ENCODE data around the gene GATB.

The GATB gene

DNA sequence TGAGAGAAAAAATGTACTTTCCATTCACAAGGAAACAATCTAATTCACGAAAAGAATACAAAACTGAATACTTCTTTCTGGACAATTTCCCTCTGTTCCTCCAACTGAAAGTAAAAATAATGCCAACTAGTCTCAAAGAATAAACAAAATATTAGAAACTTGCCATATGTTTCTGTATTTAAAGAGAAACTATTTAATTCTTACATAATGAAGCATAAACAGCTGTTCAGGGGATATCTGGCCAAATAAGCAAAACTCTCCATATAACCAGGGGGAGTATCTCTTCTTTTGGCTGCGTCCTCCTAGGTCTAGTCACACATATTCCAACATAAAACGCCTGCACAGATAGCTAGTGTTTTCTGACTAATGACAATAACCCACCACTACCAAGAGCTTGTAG, 805 bp downstream of the GATB start:
- H3K4me3 ChIP-seq (ENCODE audit: control insufficient read depth, low read depth, low read length): peak overlapping the region; percentile 85
- peak; percentile 8 for DNase-seq (ENCODE audit: low read depth)
- TF ChIP-seq, protein P1, sequence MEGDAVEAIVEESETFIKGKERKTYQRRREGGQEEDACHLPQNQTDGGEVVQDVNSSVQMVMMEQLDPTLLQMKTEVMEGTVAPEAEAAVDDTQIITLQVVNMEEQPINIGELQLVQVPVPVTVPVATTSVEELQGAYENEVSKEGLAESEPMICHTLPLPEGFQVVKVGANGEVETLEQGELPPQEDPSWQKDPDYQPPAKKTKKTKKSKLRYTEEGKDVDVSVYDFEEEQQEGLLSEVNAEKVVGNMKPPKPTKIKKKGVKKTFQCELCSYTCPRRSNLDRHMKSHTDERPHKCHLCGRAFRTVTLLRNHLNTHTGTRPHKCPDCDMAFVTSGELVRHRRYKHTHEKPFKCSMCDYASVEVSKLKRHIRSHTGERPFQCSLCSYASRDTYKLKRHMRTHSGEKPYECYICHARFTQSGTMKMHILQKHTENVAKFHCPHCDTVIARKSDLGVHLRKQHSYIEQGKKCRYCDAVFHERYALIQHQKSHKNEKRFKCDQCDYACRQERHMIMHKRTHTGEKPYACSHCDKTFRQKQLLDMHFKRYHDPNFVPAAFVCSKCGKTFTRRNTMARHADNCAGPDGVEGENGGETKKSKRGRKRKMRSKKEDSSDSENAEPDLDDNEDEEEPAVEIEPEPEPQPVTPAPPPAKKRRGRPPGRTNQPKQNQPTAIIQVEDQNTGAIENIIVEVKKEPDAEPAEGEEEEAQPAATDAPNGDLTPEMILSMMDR (conservative IDR thresholded peaks at IDR 0.05; ENCODE audit: control insufficient read depth, insufficient read depth, low read depth, low read length): no peak

DNA sequence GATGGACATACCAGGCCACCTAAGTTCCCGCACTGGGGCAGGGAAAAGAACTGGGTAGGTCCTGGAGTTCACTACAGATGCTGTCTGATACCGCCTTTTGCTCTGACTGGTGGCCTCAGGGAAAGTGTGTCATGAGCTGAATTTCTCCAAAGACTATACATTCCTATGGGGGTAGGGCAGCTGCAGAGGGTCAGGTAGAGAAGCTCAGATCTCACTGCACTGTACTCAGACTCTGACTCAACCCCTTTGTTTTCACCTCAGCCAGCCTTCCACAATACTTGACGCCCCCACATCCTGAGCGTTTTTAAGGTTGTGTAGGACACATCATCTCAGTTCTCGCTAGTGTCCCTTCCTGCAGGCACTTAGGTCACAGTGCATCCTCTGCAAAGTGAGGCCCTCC, 7.8 kb downstream of the GATB start:
- no peak overlapping the region for H3K4me3 ChIP-seq (ENCODE audit: control insufficient read depth, low read depth, low read length)
- TF ChIP-seq, protein P1 (conservative IDR thresholded peaks at IDR 0.05; ENCODE audit: control insufficient read depth, insufficient read depth, low read depth, low read length): no peak
- no peak for DNase-seq (ENCODE audit: low read depth)

DNA sequence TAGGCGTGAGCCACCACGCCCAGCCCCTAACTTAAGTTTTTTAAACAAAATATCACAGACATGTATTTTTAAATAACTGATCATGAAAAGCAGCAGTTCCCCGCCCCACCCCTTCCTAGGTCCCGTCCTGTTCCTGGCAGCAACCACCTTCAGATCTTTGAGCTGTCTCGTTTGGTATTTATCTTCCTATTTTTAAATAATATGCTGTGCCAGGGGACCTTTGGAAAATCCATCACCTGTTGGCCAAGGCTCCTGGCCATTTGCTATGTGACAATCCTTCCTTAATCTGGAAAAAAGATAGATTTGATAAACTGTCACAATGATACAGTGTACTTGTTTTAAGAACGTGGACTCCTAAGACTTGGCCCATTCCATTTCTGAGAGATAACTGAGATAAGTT, 10.7 kb downstream of the GATB start:
- DNase-seq (ENCODE audit: low read depth): no peak
- TF ChIP-seq, protein P1 (conservative IDR thresholded peaks at IDR 0.05; ENCODE audit: control insufficient read depth, insufficient read depth, low read depth, low read length): no peak
- no peak overlapping the region for H3K4me3 ChIP-seq (ENCODE audit: control insufficient read depth, low read depth, low read length)

DNA sequence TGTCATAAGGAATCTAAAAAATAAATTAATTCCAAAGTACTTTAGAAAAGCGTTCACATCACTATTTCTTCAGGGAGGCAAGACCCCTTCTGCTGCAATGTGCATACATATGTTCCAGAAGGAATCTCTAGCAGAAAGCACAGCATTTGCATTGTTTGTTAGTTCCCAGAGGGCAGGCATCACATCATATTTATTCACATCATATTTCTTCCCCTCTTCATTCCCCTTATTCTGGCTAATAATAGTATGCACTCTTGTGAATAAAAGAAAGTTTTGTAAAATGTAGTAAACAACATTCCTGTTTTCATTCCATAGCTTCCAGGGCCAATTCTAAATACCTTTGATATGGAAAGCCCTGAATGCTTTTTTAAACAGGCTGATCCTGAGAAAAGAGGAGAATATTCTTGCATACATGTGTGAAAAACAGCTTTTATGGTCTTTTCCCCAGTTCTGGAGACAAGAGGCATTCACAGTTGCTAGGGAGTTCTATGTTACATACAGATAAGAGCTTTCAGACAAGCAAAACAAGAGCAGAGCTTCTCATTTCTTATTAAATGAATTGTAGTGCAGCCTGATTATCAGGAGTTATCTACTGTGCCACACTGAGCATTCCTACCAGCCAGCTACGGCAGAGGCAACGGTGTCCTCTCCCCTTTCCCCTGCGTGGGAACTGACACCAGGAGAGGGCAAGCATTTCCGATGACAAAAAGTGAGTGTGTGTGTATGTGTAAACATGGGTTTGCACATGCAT, 15.2 kb downstream of the GATB start:
- DNase-seq (ENCODE audit: low read depth): peak; percentile 19
- TF ChIP-seq, protein P1 (conservative IDR thresholded peaks at IDR 0.05; ENCODE audit: control insufficient read depth, insufficient read depth, low read depth, low read length): no peak

DNA sequence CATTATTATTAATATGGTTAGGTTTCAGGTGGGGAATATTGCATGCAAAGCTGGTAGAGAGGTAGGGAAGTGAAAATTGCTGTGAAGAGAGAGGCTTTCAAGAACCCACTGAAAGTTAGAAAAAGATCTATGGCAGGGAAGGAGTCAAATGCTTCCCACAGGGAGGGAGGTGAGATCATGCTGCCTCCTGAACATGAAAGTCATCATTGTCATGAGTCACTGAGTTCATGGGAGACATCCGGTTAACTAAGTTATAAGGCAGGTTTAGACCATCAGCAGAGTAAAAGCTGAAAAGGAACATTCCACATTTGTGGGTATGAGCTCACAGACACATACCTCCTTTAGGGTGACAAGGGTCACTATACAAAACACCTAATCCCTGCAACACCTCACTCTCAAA, 16.2 kb downstream of the GATB start:
- DNase-seq (ENCODE audit: low read depth): peak; percentile 94
- no peak overlapping the region for H3K4me3 ChIP-seq (ENCODE audit: control insufficient read depth, low read depth, low read length)
- TF ChIP-seq, protein P1 (conservative IDR thresholded peaks at IDR 0.05; ENCODE audit: control insufficient read depth, insufficient read depth, low read depth, low read length): no peak

More for the DNA sequence above, 15.2 kb downstream of the GATB start:
- no peak overlapping the region for H3K4me3 ChIP-seq (ENCODE audit: control insufficient read depth, low read depth, low read length)

DNA sequence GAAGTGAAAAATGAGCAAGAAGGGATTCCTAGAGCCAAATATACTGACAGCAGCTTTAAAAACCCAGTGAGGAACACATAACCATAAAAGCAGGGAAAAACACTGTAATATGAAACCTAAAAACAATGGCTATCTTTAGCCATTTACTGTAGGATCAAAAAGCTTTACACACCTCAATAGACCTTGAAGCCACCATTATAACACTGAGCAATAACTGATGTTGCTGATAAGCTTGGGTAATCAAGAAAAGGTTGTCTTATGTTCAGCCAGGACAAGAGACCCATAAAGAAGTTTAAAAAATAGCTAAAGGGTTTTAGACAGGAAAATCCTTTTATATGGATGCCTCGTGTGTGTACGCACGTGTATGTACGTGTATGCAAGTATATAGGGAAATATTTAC, 16.9 kb downstream of the GATB start:
- no peak for DNase-seq (ENCODE audit: low read depth)
- TF ChIP-seq, protein P1 (conservative IDR thresholded peaks at IDR 0.05; ENCODE audit: control insufficient read depth, insufficient read depth, low read depth, low read length): no peak
- H3K4me3 ChIP-seq (ENCODE audit: control insufficient read depth, low read depth, low read length): no peak overlapping the region

Data from fibroblast of mammary gland (primary cell).